ENCODE results near the gene FES.

FES gene

GRCh38 chr15:90876046-90876445, 8.3 kb upstream of the FES start:
- no peak for DNase-seq (ENCODE audit: low spot score)

- no peak for DNase-seq (ENCODE audit: low spot score)
Observed at GRCh38 chr15:90876512-90877170, 7.7 kb upstream of the FES start.

GRCh38 chr15:90877315-90877714, 7.0 kb upstream of the FES start:
- no peak for DNase-seq (ENCODE audit: low spot score)

- no peak for DNase-seq (ENCODE audit: low spot score)
Observed at GRCh38 chr15:90877996-90878395, 6.3 kb upstream of the FES start.

- DNase-seq (ENCODE audit: low spot score), result no peak
Observed at GRCh38 chr15:90878660-90879059, 5.6 kb upstream of the FES start.

GRCh38 chr15:90879730-90880366, 4.5 kb upstream of the FES start:
- no peak for DNase-seq (ENCODE audit: low spot score)

GRCh38 chr15:90880381-90881145, 3.7 kb upstream of the FES start:
- DNase-seq (ENCODE audit: low spot score), result no peak

GRCh38 chr15:90881181-90881977, 2.9 kb upstream of the FES start:
- DNase-seq (ENCODE audit: low spot score), result no peak

GRCh38 chr15:90881978-90882721, 2.2 kb upstream of the FES start:
- DNase-seq (ENCODE audit: low spot score), result no peak

GRCh38 chr15:90882781-90883525, 1.4 kb upstream of the FES start:
- DNase-seq (ENCODE audit: low spot score), result no peak

GRCh38 chr15:90883526-90883975, 753 bp upstream of the FES start:
- DNase-seq (ENCODE audit: low spot score), result no peak

GRCh38 chr15:90884719-90885431, 571 bp downstream of the FES start:
- DNase-seq (ENCODE audit: low spot score), result no peak

GRCh38 chr15:90885432-90886290, 1.4 kb downstream of the FES start:
- no peak for DNase-seq (ENCODE audit: low spot score)

GRCh38 chr15:90886291-90886614, 1.9 kb downstream of the FES start:
- DNase-seq (ENCODE audit: low spot score), result no peak

GRCh38 chr15:90887037-90887481, 2.8 kb downstream of the FES start:
- no peak for DNase-seq (ENCODE audit: low spot score)

- DNase-seq (ENCODE audit: low spot score), result no peak
Observed at GRCh38 chr15:90889313-90889730, 5.0 kb downstream of the FES start.

- no peak for DNase-seq (ENCODE audit: low spot score)
Observed at GRCh38 chr15:90889736-90890456, 5.6 kb downstream of the FES start.

GRCh38 chr15:90890839-90891238, 6.5 kb downstream of the FES start:
- no peak for DNase-seq (ENCODE audit: low spot score)
